Muscle of leg (tissue), 11 donors: Measurements from ENCODE around the gene SDK2. TPM values are rescaled to one million over a fixed set of nuclear protein-coding genes. Genes with fewer than 3 reads are reported as not detected.
A peak's percentile ranks its signal among the peaks of the same experiment; 100 is the strongest.

Experiments used
- DNase-seq: peaks from one replicate; pipeline ENCODE4 v3.0.0; 2013
- H3K27ac ChIP-seq: one replicate; pipeline ENCODE4 v1.5.1; 2013; ENCODE audit warnings: mild to moderate bottlenecking, low read length, control low read depth
- H3K27me3 ChIP-seq: one replicate; pipeline ENCODE4 v1.6.1; 2013; ENCODE audit warnings: low read length; ENCODE audit not compliant: control insufficient read depth, insufficient read depth
- H3K36me3 ChIP-seq: one replicate; pipeline ENCODE4 v1.6.1; 2013; ENCODE audit warnings: low read length; ENCODE audit not compliant: control insufficient read depth, insufficient read depth
- H3K4me1 ChIP-seq: one replicate; pipeline ENCODE4 v1.6.1; 2013; ENCODE audit warnings: low read length; ENCODE audit not compliant: control insufficient read depth, insufficient read depth
- H3K4me3 ChIP-seq: one replicate; pipeline ENCODE4 v1.5.1; 2013; ENCODE audit warnings: low read length, control low read depth
- H3K9me3 ChIP-seq: replicated peaks from 2 replicates; pipeline ENCODE4 v1.6.1; 2013; ENCODE audit warnings: low read depth, low read length; ENCODE audit not compliant: control insufficient read depth
- WGBS: methylation state at CpG from one replicate; pipeline ENCODE4 v1.1.5; 2013; ENCODE audit warnings: missing lambda C conversion rate; ENCODE audit not compliant: insufficient coverage; 5-methylcytosine and 5-hydroxymethylcytosine counted together
- polyA plus RNA-seq, 8 donors: library from polyadenylated mRNA; unstranded; fragments of 120-200 nt; gene quantifications; one replicate each; pipeline versions ENCODE4 v1.2.1 to v1.2.3, GENCODE V29; 2013; ENCODE audit warnings: inconsistent platforms in 1 of 8, low replicate concordance in 1 of 8; ENCODE audit not compliant: insufficient read length in 8 of 8, insufficient read depth in 1 of 8
- total RNA-seq: library from RNA; stranded (reverse); fragments of 120-200 nt; gene quantifications from one replicate; pipeline ENCODE4 v1.2.4, GENCODE V29; 2013

The SDK2 gene
- total and polyA plus RNA-seq, 9 donors = 18.2 to 40.6 (median 25.8) TPM

DNA sequence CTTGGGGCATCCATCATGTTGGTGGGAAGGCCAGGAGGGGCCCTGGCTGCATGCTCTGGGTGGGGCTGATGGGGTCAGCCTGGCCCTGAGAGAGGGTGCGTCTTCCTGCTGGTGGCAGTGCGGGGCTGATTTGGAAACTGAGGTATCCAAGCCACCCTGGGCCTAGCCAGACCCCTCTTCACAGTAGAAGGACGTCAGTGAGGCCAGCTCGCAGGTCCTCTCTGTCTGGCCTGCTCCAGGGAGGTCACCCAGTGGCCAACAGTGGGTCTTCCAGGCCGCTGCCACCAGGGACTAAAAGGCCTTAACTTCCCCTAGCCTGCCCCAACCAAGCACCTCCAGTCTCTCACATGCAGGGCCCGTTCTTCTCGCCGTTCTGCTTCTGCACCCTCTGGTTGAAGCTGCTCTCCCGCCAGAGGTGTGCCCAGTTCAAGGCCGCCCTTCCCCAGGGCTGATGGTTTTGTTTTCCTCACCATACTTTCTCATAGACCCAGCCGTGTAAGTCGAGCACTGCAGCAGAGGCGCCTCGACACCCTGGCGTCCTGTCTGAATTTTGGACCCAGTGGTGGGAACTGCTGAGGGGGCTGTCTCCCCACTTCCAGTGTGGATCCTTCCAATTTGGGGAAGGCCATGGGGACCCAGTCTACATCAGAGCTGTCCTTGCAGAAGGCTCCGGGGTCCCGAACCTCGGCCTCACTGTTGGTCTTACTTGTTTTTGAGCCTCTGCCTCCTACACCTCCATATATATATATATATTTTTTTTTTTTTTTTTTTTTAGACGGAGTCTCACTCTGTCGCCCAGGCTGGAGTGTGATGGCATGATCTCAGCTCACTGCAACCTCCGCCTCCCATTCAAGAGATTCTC is 289.6 kb downstream of the SDK2 start:
- 90% methylated on average over 11 of the region's 21 CpGs for WGBS
- no peak overlapping the region for H3K4me3 ChIP-seq
- H3K36me3 ChIP-seq = peaks cover 14% of the 10 kb centered on the region

GRCh38 chr17:73352261-73352660 is 292.0 kb downstream of the SDK2 start:
- Histone ChIP-seq H3K4me1 (peaks cover 46% of the 10 kb centered on the region), H3K27ac (no peak overlapping the region), H3K36me3 (peaks cover 21% of the 10 kb centered on the region), H3K4me3 (no peak overlapping the region), H3K27me3 (no peaks in the 10 kb centered on the region), H3K9me3 (no peaks in the 10 kb centered on the region)
- DNase-seq = no peak
- WGBS = 93% methylated on average over 11 of the region's 13 CpGs

More for the DNA sequence above, 289.6 kb downstream of the SDK2 start:
- no peak for DNase-seq
- Histone ChIP-seq H3K9me3 (no peaks in the 10 kb centered on the region), H3K27ac (no peak overlapping the region), H3K4me1 (peaks cover 29% of the 10 kb centered on the region), H3K27me3 (no peaks in the 10 kb centered on the region)

DNA sequence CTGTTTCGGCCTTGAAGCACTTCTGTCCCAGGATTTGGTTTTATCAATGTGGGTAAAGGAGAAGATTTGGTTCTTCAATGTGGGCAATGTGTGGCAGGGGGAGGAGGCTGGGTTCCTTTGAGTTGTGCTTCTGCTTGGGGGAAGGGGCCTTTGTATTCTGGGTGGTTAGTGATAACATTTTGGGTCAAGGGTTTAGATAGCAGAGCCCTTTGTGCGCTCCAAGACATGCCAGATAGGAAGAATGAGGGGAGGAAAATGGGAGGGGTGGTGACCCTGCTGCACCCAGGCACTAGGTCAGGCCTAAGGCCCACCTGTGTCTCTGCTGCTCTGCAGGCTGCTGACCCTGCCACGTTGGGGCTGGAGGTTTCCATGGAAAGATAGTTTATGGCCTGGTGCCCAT is 292.5 kb downstream of the SDK2 start:
- no peak overlapping the region for H3K27ac ChIP-seq
- H3K9me3 ChIP-seq = no peaks in the 10 kb centered on the region
- no peak for DNase-seq
- H3K27me3 ChIP-seq = no peaks in the 10 kb centered on the region
- WGBS = 75% methylated on average over 2 of the region's 3 CpGs
- H3K36me3 ChIP-seq = peaks cover 21% of the 10 kb centered on the region
- H3K4me3 ChIP-seq = no peak overlapping the region
- peaks cover 45% of the 10 kb centered on the region for H3K4me1 ChIP-seq

DNA sequence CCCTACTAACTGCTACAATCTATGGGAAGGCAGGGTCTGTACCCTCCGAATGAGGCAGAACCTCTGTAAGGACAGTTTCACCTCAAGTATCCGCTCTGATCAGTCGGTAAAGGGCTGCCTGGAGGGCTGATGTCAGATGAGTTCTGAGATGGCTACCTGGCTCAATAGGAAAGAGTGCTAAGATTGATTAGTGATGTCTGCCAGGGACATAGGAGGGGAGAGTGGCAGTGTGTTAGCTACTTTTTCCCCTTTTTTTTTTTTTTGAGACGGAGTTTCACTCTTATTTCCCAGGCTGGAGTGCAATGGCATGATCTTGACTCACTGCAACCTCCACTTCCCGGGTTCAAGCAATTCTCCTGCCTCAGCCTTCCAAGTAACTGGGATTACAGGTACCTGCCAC is 293.4 kb downstream of the SDK2 start:
- Histone ChIP-seq H3K4me1 (peaks cover 41% of the 10 kb centered on the region), H3K9me3 (no peaks in the 10 kb centered on the region), H3K27me3 (no peaks in the 10 kb centered on the region), H3K36me3 (peaks cover 19% of the 10 kb centered on the region), H3K4me3 (no peak overlapping the region), H3K27ac (no peak overlapping the region)
- DNase-seq = no peak
- WGBS = 92% methylated on average over 5 of the region's 5 CpGs

DNA sequence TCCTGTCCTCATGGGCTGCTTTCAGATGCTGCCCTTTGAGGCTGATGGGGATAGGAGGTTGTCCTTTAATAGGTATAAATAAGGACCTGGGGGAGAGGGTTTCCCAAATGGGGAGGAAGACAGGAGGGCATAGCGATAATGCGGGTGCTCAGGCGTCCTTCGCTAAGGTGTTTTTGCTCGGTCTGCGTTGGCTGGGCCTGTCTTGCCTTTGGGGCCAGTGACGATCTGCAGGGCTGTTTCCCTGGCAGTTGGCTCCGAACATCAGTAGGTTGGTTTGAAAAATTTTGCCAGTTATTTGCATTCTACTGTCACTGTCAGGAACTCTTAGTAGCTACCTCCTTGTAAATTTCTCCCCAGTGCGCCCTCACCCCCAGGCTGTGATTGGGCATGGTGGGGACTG is 294.6 kb downstream of the SDK2 start:
- DNase-seq = no peak
- Histone ChIP-seq H3K27me3 (no peaks in the 10 kb centered on the region), H3K36me3 (peaks cover 16% of the 10 kb centered on the region), H3K9me3 (no peaks in the 10 kb centered on the region), H3K27ac (peak overlapping the region; percentile 75), H3K4me1 (peaks cover 39% of the 10 kb centered on the region), H3K4me3 (no peak overlapping the region)
- 90% methylated on average over 6 of the region's 9 CpGs for WGBS

GRCh38 chr17:73349138-73349537 is 295.1 kb downstream of the SDK2 start:
- H3K4me1 ChIP-seq = peaks cover 45% of the 10 kb centered on the region
- no peak overlapping the region for H3K4me3 ChIP-seq
- no peaks in the 10 kb centered on the region for H3K27me3 ChIP-seq
- peaks cover 19% of the 10 kb centered on the region for H3K36me3 ChIP-seq
- H3K9me3 ChIP-seq = no peaks in the 10 kb centered on the region
- peak; percentile 91 for DNase-seq
- WGBS = 33% methylated on average over 2 of the region's 6 CpGs
- peak overlapping the region; percentile 75 for H3K27ac ChIP-seq

DNA sequence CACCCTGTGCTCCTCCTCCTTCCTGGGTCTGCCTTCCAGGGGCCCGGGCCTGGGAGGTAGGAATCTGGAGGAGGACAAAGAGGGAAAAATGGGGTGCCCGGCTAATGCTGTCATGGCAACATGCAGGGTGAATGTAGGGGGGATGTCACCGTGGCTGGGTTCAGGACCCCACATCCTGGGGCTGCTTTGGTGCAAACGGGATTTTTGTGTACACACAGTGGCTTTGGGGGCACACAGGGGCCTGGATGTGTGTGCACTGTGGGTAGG is 295.5 kb downstream of the SDK2 start:
- Histone ChIP-seq H3K36me3 (peaks cover 20% of the 10 kb centered on the region), H3K4me1 (peaks cover 48% of the 10 kb centered on the region), H3K4me3 (no peak overlapping the region), H3K27me3 (no peaks in the 10 kb centered on the region), H3K9me3 (no peaks in the 10 kb centered on the region), H3K27ac (peak overlapping the region; percentile 75)
- DNase-seq = no peak
- 41% methylated on average over 4 of the region's 4 CpGs for WGBS

DNA sequence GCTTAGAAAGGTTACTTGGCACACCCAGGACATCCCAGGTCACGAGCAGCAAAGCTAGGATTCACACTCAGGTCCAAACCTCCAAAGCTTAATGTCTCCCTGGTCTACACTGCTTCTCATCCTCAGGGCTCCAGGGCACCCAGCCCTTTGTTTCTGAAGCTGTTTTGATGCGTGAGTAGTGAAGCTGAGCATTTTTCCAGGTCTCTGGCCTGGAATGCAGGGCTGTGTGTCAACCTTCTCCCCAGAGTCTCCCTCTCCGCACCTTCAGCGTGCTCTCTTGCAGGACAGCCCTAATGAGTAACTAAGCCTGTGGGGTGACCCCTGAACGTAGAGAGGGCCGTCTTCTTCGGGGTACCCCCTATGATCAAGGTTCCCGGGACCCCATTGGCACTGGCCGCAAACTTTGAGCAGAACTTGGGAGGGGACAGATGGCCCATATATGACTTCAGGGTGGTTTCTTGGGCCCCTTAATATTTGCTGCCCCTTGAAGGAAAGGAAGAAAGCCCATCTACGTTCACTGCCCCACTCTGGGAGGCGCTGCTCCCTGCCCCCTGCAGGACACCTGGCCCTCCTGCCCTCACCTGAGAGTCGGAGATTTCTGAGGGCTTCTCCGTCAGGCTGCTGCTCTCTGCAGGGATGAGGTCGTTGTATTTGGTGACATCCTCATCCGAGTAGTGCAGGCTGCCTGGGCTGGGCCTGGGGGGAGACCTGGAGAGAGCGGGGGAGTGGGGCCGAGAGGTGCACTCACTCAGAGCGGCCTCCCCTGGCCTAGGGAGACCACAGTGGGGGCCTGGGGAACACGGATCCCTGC is 296.0 kb downstream of the SDK2 start:
- 61% methylated on average over 12 of the region's 19 CpGs for WGBS
- peaks cover 20% of the 10 kb centered on the region for H3K36me3 ChIP-seq
- DNase-seq = no peak
- no peaks in the 10 kb centered on the region for H3K27me3 ChIP-seq
- H3K4me1 ChIP-seq = peaks cover 54% of the 10 kb centered on the region
- H3K4me3 ChIP-seq = no peak overlapping the region
- peak overlapping the region; percentile 75 for H3K27ac ChIP-seq
- no peaks in the 10 kb centered on the region for H3K9me3 ChIP-seq

DNA sequence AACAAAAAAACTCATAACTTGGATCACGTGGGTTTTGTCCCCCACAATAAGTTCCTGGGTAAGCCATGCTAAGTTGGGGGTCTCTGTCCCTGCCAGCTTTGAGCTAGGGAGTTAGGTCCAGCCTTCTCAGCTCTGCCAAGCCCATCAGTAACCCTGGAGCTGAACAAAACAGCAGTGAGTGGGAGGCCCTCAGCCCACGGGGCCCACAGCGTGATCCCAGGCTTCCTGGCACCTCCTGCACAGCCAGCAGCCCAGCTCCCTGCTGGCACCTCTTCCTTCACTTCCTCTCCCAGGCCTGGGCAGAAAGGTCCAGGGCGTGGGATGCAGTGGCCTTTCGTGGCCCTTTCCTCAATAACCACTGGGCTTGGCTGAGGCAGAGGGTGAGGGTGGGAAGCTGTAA is 296.9 kb downstream of the SDK2 start:
- no peaks in the 10 kb centered on the region for H3K9me3 ChIP-seq
- WGBS = 20% methylated on average over 1 of the region's 5 CpGs
- DNase-seq = no peak
- H3K4me1 ChIP-seq = peaks cover 62% of the 10 kb centered on the region
- H3K27me3 ChIP-seq = no peaks in the 10 kb centered on the region
- H3K4me3 ChIP-seq = no peak overlapping the region
- peak overlapping the region; percentile 13 for H3K27ac ChIP-seq
- peaks cover 20% of the 10 kb centered on the region for H3K36me3 ChIP-seq

- Histone ChIP-seq H3K27ac (no peak overlapping the region), H3K9me3 (no peaks in the 10 kb centered on the region), H3K36me3 (peaks cover 15% of the 10 kb centered on the region), H3K4me3 (no peak overlapping the region), H3K4me1 (peaks cover 70% of the 10 kb centered on the region), H3K27me3 (no peaks in the 10 kb centered on the region)
- DNase-seq = no peak
- WGBS = 66% methylated on average over 4 of the region's 12 CpGs
These were observed 297.6 kb downstream of the SDK2 start for GRCh38 chr17:73346501-73347162.
